Activated CD8-positive, alpha-beta T cell treated with anti-CD3 and anti-CD28 coated beads for 36 hours (primary cell): ENCODE measurements around the gene DRC7. TPM values are rescaled to one million over a fixed set of nuclear protein-coding genes. Genes with fewer than 3 reads are reported as not detected.

Experiments
- ATAC-seq: fragments of 200-7000 bp; cut with Tn5 transposase; one replicate; pipeline ENCODE4 v1.10.0; 2021; ENCODE audit warnings: mild to moderate bottlenecking, moderate library complexity
- CTCF ChIA-PET: fragments of 350-600 bp; sonication (Branson Sonifier 250); formaldehyde crosslinking; loops from one replicate; lab custom pipeline; 2021; ENCODE audit warnings: antibody characterized with exemption; lab: Charles Lee
- POLR2A ChIA-PET: fragments of 350-600 bp; sonication (Branson Sonifier 250); formaldehyde crosslinking; loops from one replicate; lab custom pipeline; 2021; ENCODE audit warnings: antibody characterized with exemption; lab: Charles Lee
- DNase-seq: peaks from one replicate; pipeline ENCODE4 v3.0.0-alpha.2; 2020
- H3K27ac Mint-ChIP-seq: one replicate; pipeline ENCODE4 v1.8.0; 2021; ENCODE audit warnings: mild to moderate bottlenecking, mixed read lengths
- H3K27me3 Mint-ChIP-seq: one replicate; pipeline ENCODE4 v1.8.0; 2021; ENCODE audit warnings: mixed read lengths
- H3K36me3 Mint-ChIP-seq: one replicate; pipeline ENCODE4 v1.8.0; 2021; ENCODE audit warnings: low read depth, mixed read lengths
- H3K4me1 Mint-ChIP-seq: one replicate; pipeline ENCODE4 v1.8.0; 2021; ENCODE audit warnings: low read depth, mixed read lengths
- H3K4me3 Mint-ChIP-seq: one replicate; pipeline ENCODE4 v1.8.0; 2021; ENCODE audit warnings: mild to moderate bottlenecking, moderate library complexity, mixed read lengths
- H3K9me3 Mint-ChIP-seq: one replicate; pipeline ENCODE4 v1.8.0; 2021; ENCODE audit warnings: mixed read lengths
- intact Hi-C: fragments of 100-400 bp; cut with micrococcal nuclease; formaldehyde crosslinking; loops from one replicate; pipeline ENCODE4 v1.10.0; 2022
- total RNA-seq, 2 experiments: library from RNA; stranded (reverse); gene quantifications; one replicate each; pipeline ENCODE4 v1.2.3, GENCODE V29; 2021
- TF ChIP-seq, protein P1 (sequence below): fragments of 200-600 bp; IDR thresholded peaks from one replicate; pipeline ENCODE4 v1.8.0; 2022; ENCODE audit warnings: antibody characterized with exemption, mild to moderate bottlenecking

DRC7 gene
- total RNA-seq, 2 experiments from 2014 or later = 0.58 TPM; not detected in 1

GRCh38 chr16:57696240-57696639 lies 1.6 kb downstream of the DRC7 start:
- POLR2A ChIA-PET = interaction anchor here (1.2 kb wide), 1 partner anchor 12 kb away, joined by 3 read pairs; no protein-coding TSS in a partner anchor

GRCh38 chr16:57697896-57698537 lies 3.4 kb downstream of the DRC7 start:
- ChIA-PET CTCF (interaction anchor here (0.7 to 1.8 kb wide), 2 partner anchors 48 to 281 kb away, joined by 3 to 6 read pairs; no protein-coding TSS in a partner anchor), POLR2A (no interaction called here)
- ATAC-seq = no peak
- TF ChIP-seq, protein P1, sequence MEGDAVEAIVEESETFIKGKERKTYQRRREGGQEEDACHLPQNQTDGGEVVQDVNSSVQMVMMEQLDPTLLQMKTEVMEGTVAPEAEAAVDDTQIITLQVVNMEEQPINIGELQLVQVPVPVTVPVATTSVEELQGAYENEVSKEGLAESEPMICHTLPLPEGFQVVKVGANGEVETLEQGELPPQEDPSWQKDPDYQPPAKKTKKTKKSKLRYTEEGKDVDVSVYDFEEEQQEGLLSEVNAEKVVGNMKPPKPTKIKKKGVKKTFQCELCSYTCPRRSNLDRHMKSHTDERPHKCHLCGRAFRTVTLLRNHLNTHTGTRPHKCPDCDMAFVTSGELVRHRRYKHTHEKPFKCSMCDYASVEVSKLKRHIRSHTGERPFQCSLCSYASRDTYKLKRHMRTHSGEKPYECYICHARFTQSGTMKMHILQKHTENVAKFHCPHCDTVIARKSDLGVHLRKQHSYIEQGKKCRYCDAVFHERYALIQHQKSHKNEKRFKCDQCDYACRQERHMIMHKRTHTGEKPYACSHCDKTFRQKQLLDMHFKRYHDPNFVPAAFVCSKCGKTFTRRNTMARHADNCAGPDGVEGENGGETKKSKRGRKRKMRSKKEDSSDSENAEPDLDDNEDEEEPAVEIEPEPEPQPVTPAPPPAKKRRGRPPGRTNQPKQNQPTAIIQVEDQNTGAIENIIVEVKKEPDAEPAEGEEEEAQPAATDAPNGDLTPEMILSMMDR = no peak
- no peaks in the 10 kb centered on the region for H3K9me3 Mint-ChIP-seq
- H3K36me3 Mint-ChIP-seq = no peaks in the 10 kb centered on the region
- H3K4me3 Mint-ChIP-seq = no peak overlapping the region
- H3K27me3 Mint-ChIP-seq = no peaks in the 10 kb centered on the region
- no peak for DNase-seq
- intact Hi-C loops = no loop called here
- H3K27ac Mint-ChIP-seq = no peak overlapping the region
- peaks cover 9% of the 10 kb centered on the region for H3K4me1 Mint-ChIP-seq

More at GRCh38 chr16:57696240-57696639, 1.6 kb downstream of the DRC7 start:
- intact Hi-C loops = no loop called here
- H3K4me3 Mint-ChIP-seq = no peak overlapping the region
- H3K27ac Mint-ChIP-seq = no peak overlapping the region
- TF ChIP-seq, protein P1 = no peak
- H3K9me3 Mint-ChIP-seq = no peaks in the 10 kb centered on the region
- CTCF ChIA-PET = no interaction called here
- ATAC-seq (no peak), DNase-seq (no peak)
- H3K4me1 Mint-ChIP-seq = peaks cover 9% of the 10 kb centered on the region
- H3K36me3 Mint-ChIP-seq = no peaks in the 10 kb centered on the region
- H3K27me3 Mint-ChIP-seq = no peaks in the 10 kb centered on the region

GRCh38 chr16:57698812-57699405 lies 4.3 kb downstream of the DRC7 start:
- TF ChIP-seq, protein P1 = no peak
- ChIA-PET POLR2A (no interaction called here), CTCF (interaction anchor here (1.8 kb wide), 1 partner anchor 49 kb away, joined by 6 read pairs; no protein-coding TSS in a partner anchor)
- no peaks in the 10 kb centered on the region for H3K36me3 Mint-ChIP-seq
- peaks cover 9% of the 10 kb centered on the region for H3K4me1 Mint-ChIP-seq
- H3K4me3 Mint-ChIP-seq = no peak overlapping the region
- DNase-seq = no peak
- no peak for ATAC-seq
- H3K27ac Mint-ChIP-seq = no peak overlapping the region
- intact Hi-C loops = no loop called here
- no peaks in the 10 kb centered on the region for H3K9me3 Mint-ChIP-seq
- no peaks in the 10 kb centered on the region for H3K27me3 Mint-ChIP-seq

DNA sequence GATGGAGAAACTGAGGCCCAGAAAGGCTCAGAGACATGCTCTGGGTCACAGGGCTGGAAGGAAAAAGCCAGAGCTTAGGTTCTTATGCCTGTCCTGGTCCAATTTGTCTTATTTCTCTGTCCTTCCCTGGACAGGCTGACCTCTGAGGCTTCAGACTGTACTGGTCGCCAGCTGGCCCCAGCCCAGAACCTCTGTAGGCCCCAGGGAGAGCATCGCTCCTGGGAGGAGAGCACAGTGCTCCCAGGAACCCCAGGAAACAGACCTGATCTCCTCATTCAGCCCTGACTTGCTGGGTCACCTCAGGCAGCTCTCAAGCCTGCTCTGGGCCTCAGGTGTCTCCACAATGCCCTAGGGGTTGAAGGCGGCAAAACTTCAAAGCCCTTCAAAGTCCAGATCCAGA lies 4.9 kb downstream of the DRC7 start:
- intact Hi-C loops = no loop called here
- DNase-seq (no peak), ATAC-seq (no peak)
- no peak overlapping the region for H3K27ac Mint-ChIP-seq
- H3K4me1 Mint-ChIP-seq = peaks cover 9% of the 10 kb centered on the region
- no peak overlapping the region for H3K4me3 Mint-ChIP-seq
- H3K9me3 Mint-ChIP-seq = no peaks in the 10 kb centered on the region
- TF ChIP-seq, protein P1 = no peak
- no peaks in the 10 kb centered on the region for H3K27me3 Mint-ChIP-seq
- no peaks in the 10 kb centered on the region for H3K36me3 Mint-ChIP-seq
- CTCF ChIA-PET = interaction anchor here (1.8 kb wide), 1 partner anchor 50 kb away, joined by 6 read pairs; no protein-coding TSS in a partner anchor
- POLR2A ChIA-PET = no interaction called here

GRCh38 chr16:57699899-57700298 lies 5.3 kb downstream of the DRC7 start:
- TF ChIP-seq, protein P1 = no peak
- CTCF ChIA-PET = interaction anchor here (1.8 kb wide), 1 partner anchor 50 kb away, joined by 6 read pairs; no protein-coding TSS in a partner anchor
- Mint-ChIP-seq H3K4me3 (no peak overlapping the region), H3K36me3 (no peaks in the 10 kb centered on the region), H3K27ac (no peak overlapping the region), H3K27me3 (no peaks in the 10 kb centered on the region), H3K9me3 (no peaks in the 10 kb centered on the region), H3K4me1 (peaks cover 5% of the 10 kb centered on the region)
- POLR2A ChIA-PET = no interaction called here
- no peak for DNase-seq
- intact Hi-C loops = no loop called here
- ATAC-seq = no peak
